Measurements from ENCODE around the gene RPUSD3. TPM values are rescaled to one million over a fixed set of nuclear protein-coding genes. Genes with fewer than 3 reads are reported as not detected.

The RPUSD3 gene
- total RNA-seq, 1 donor from 2014 or later, result 43.5 TPM

DNA sequence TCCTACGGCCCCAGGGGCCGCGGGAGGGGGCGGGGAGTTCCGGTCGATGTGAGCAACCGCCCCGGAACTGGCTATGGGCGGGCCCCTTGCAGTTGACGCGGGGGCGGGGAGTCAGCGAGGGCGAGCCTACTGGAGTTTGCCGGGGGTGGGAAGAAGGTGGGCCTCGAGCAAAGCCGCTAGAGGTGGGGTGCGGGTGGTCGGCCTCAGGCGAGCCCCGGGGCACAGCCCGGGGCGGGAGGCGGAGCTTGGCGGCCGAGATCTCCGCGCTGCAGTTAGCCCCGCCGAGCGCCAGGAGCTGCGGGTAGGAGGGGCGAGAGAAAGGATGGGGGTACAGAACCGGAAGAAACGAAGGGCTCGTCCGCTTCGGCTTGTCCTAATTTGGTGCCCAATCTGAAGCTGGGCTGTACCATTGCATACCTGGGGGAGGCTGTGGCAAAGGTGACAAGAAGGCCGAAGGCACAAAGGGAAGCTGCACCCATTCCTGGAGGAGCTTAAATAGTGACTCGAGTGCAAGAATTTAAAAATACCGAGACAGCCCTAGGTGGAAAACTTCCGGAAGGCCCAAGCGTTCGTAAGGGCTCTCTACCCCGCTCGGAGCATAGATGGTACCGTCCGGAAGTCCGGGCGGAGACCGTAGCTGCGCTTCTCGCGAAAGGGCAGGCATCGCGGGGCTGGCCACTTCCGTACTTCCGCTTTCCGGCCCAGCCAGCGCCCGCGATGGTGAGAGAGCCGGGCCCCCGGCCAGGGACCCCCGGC, 51.2 kb downstream of the RPUSD3 start, which contains the start of the genes ARPC4 and TADA3:
ARPC4 (plus strand) TSS at position 678 of the 756 bp plus-strand sequence; CDS start at position 718, 40 bp downstream.
TADA3 (minus strand) TSS at position 69 of the 756 bp plus-strand sequence. CDS start 1,007 bp downstream, outside the sequence.
- Mint-ChIP-seq H3K9me3 (ENCODE audit: unreplicated experiment) (no peaks in the 10 kb centered on the region), H3K27ac (ENCODE audit: unreplicated experiment) (peak within 1 kb of the TSS; percentile 99), H3K4me1 (ENCODE audit: unreplicated experiment) (peaks cover 20% of the 10 kb centered on the region), H3K27me3 (ENCODE audit: unreplicated experiment) (peaks cover 16% of the 10 kb centered on the region), H3K36me3 (ENCODE audit: low read depth, unreplicated experiment) (peaks cover 31% of the 10 kb centered on the region), H3K4me3 (ENCODE audit: unreplicated experiment) (peak within 1 kb of the TSS; percentile 97)
- peak; percentile 87 for DNase-seq (ENCODE audit: low spot score)
- TF ChIP-seq, protein P1, sequence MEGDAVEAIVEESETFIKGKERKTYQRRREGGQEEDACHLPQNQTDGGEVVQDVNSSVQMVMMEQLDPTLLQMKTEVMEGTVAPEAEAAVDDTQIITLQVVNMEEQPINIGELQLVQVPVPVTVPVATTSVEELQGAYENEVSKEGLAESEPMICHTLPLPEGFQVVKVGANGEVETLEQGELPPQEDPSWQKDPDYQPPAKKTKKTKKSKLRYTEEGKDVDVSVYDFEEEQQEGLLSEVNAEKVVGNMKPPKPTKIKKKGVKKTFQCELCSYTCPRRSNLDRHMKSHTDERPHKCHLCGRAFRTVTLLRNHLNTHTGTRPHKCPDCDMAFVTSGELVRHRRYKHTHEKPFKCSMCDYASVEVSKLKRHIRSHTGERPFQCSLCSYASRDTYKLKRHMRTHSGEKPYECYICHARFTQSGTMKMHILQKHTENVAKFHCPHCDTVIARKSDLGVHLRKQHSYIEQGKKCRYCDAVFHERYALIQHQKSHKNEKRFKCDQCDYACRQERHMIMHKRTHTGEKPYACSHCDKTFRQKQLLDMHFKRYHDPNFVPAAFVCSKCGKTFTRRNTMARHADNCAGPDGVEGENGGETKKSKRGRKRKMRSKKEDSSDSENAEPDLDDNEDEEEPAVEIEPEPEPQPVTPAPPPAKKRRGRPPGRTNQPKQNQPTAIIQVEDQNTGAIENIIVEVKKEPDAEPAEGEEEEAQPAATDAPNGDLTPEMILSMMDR (IDR thresholded peaks at IDR 0.05; ENCODE audit: unreplicated experiment), result no peak

DNA sequence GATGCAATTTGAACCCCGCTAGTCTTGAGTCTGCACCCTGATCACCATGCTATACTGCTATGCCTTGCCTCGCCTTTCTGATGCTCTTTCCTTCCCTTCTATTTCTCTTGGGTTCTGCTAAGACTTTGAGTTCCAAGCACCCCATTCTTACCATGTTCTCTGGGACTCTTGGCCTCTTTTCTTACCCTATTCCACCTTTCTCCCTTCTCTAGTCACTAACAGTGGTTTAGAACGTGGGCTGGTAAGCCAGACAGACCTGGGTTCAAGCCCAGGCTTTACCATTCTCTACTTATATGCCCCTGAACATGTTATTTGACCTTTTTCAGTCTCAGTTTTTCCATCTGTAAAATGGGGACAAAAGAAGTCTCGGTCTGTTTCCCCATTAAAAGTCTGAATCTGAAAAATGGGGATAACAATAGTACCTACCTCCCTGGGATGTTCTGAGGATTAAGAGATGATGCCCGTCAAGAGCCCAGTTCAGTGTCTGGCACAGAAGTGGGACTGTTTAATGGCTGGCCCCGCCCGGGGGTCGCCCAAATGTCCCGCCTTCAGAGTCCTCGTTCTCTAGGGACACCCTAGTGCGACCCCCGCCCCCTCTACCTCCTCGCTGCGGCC, 51.9 kb downstream of the RPUSD3 start:
- H3K9me3 Mint-ChIP-seq (ENCODE audit: unreplicated experiment), result no peaks in the 10 kb centered on the region

DNA sequence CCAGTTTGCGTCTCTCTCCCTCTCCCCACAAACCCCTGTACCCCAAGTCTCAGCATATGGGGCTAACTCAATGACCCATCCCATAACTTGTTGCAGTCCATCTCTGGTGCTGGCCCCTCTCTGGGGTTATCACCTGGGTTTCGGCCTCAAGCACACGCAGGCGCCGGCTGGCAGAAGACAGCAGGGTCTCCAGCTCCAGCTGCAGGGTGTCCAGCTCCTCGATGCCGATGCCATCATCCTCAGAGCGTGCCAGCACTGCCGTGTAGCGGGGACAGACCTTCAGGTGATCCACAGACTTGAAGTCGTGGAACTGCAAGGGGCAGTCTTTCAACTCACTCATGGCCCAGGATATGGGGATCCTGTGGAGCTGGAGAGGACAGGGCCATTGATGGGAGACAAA, 52.7 kb downstream of the RPUSD3 start:
- H3K27me3 Mint-ChIP-seq (ENCODE audit: unreplicated experiment), result peaks cover 16% of the 10 kb centered on the region
- H3K27ac Mint-ChIP-seq (ENCODE audit: unreplicated experiment), result no peak overlapping the region
- DNase-seq (ENCODE audit: low spot score), result no peak
- TF ChIP-seq, protein P1 (IDR thresholded peaks at IDR 0.05; ENCODE audit: unreplicated experiment), result no peak
- peak overlapping the region; percentile 58 for H3K4me3 Mint-ChIP-seq (ENCODE audit: unreplicated experiment)
- peaks cover 28% of the 10 kb centered on the region for H3K36me3 Mint-ChIP-seq (ENCODE audit: low read depth, unreplicated experiment)
- H3K4me1 Mint-ChIP-seq (ENCODE audit: unreplicated experiment), result peaks cover 18% of the 10 kb centered on the region
- no peaks in the 10 kb centered on the region for H3K9me3 Mint-ChIP-seq (ENCODE audit: unreplicated experiment)

More for the DNA sequence above, 51.9 kb downstream of the RPUSD3 start:
- Mint-ChIP-seq H3K4me1 (ENCODE audit: unreplicated experiment) (peaks cover 20% of the 10 kb centered on the region), H3K4me3 (ENCODE audit: unreplicated experiment) (peak overlapping the region; percentile 85), H3K27ac (ENCODE audit: unreplicated experiment) (peak overlapping the region; percentile 99), H3K36me3 (ENCODE audit: low read depth, unreplicated experiment) (peaks cover 29% of the 10 kb centered on the region), H3K27me3 (ENCODE audit: unreplicated experiment) (peaks cover 16% of the 10 kb centered on the region)
- DNase-seq (ENCODE audit: low spot score), result no peak
- TF ChIP-seq, protein P1 (IDR thresholded peaks at IDR 0.05; ENCODE audit: unreplicated experiment), result no peak

Other genes starting within 250 kb of the RPUSD3 start
- 65.0 TPM for gene MTMR14, start 194.5 kb downstream of the RPUSD3 start, total RNA-seq (ENCODE audit: unreplicated experiment)
- 0.31 TPM for gene CPNE9, start 140.2 kb downstream of the RPUSD3 start, total RNA-seq (ENCODE audit: unreplicated experiment)
- 40.6 TPM for gene BRPF1, start 112.3 kb downstream of the RPUSD3 start, total RNA-seq (ENCODE audit: unreplicated experiment)
- gene OGG1, start 94.1 kb downstream of the RPUSD3 start, total RNA-seq (ENCODE audit: unreplicated experiment), result 22.2 TPM
- gene CAMK1, start 74.1 kb downstream of the RPUSD3 start, total RNA-seq (ENCODE audit: unreplicated experiment), result 6.0 TPM
- 35.4 TPM for gene TADA3, start 51.5 kb downstream of the RPUSD3 start, total RNA-seq (ENCODE audit: unreplicated experiment)
- gene ARPC4, start 50.9 kb downstream of the RPUSD3 start, total RNA-seq (ENCODE audit: unreplicated experiment), result 203 TPM
- gene TTLL3, start 33.7 kb downstream of the RPUSD3 start, total RNA-seq (ENCODE audit: unreplicated experiment), result 34.4 TPM
- not detected for gene CIDEC, start 36.2 kb upstream of the RPUSD3 start, total RNA-seq (ENCODE audit: unreplicated experiment)
- 26.6 TPM for gene JAGN1, start 46.6 kb upstream of the RPUSD3 start, total RNA-seq (ENCODE audit: unreplicated experiment)
- 0.74 TPM for gene IL17RE, start 58.8 kb upstream of the RPUSD3 start, total RNA-seq (ENCODE audit: unreplicated experiment)
- gene IL17RC, start 73.1 kb upstream of the RPUSD3 start, total RNA-seq (ENCODE audit: unreplicated experiment), result 17.5 TPM
- 30.7 TPM for gene CRELD1, start 89.8 kb upstream of the RPUSD3 start, total RNA-seq (ENCODE audit: unreplicated experiment)
- gene PRRT3, start 108.4 kb upstream of the RPUSD3 start, total RNA-seq (ENCODE audit: unreplicated experiment), result 1.9 TPM
- gene EMC3, start 142.8 kb upstream of the RPUSD3 start, total RNA-seq (ENCODE audit: unreplicated experiment), result 45.4 TPM
- 14.5 TPM for gene FANCD2, start 182.4 kb upstream of the RPUSD3 start, total RNA-seq (ENCODE audit: unreplicated experiment)